DOHH2 (cell line): ENCODE data around the gene PDPR.

Source experiments
- H3F3A ChIP-seq: fragments of 200-600 bp; sonication (generic), shearing (Covaris generic); 2 replicates; pipeline ENCODE4 v1.6.0; 2016; ENCODE audit warnings: antibody characterized with exemption, mild to moderate bottlenecking; ENCODE audit not compliant: control insufficient read depth, insufficient read depth
- H3K27ac ChIP-seq: fragments of 200-600 bp; sonication (generic); 2 replicates; pipeline ENCODE4 v1.5.1; 2014; ENCODE audit warnings: low read depth, mild to moderate bottlenecking, low read length, moderate library complexity
- H3K27me3 ChIP-seq: fragments of 200-600 bp; sonication (generic); 2 replicates; pipeline ENCODE4 v1.6.1; 2014; ENCODE audit warnings: mild to moderate bottlenecking, low read length, mixed read lengths; ENCODE audit not compliant: control insufficient read depth
- H3K36me3 ChIP-seq: fragments of 200-600 bp; sonication (generic); 2 replicates; pipeline ENCODE4 v1.6.1; 2014; ENCODE audit warnings: mild to moderate bottlenecking, low read length, moderate library complexity, mixed read lengths; ENCODE audit not compliant: control insufficient read depth
- H3K4me1 ChIP-seq: fragments of 200-600 bp; sonication (generic); 2 replicates; pipeline ENCODE4 v1.6.1; 2014; ENCODE audit warnings: mild to moderate bottlenecking, low read length, mixed read lengths; ENCODE audit not compliant: control insufficient read depth
- H3K4me2 ChIP-seq: fragments of 200-600 bp; sonication (generic); 2 replicates; pipeline ENCODE4 v1.6.0; 2014; ENCODE audit warnings: mild to moderate bottlenecking, low read length, moderate library complexity
- H3K4me3 ChIP-seq: fragments of 200-600 bp; sonication (generic); 2 replicates; pipeline ENCODE4 v1.5.1; 2014; ENCODE audit warnings: mild to moderate bottlenecking, low read length, mixed read lengths
- H3K79me2 ChIP-seq: fragments of 200-600 bp; sonication (generic); 2 replicates; pipeline ENCODE4 v1.6.1; 2014; ENCODE audit warnings: mild to moderate bottlenecking, low read length, mixed read lengths; ENCODE audit not compliant: control insufficient read depth
- H3K9me2 ChIP-seq: fragments of 200-600 bp; sonication (generic); replicated peaks from 2 replicates; pipeline ENCODE4 v1.6.1; 2014; ENCODE audit warnings: mild to moderate bottlenecking, low read length, mixed read lengths; ENCODE audit not compliant: control insufficient read depth
- H3K9me3 ChIP-seq: fragments of 200-600 bp; sonication (generic); 2 replicates; pipeline ENCODE4 v1.6.1; 2014; ENCODE audit warnings: antibody characterized with exemption, low read length, mixed read lengths; ENCODE audit not compliant: control insufficient read depth, insufficient read depth
- H4K20me1 ChIP-seq: fragments of 200-600 bp; sonication (generic); 2 replicates; pipeline ENCODE4 v1.6.0; 2014; ENCODE audit warnings: low read depth, mild to moderate bottlenecking, antibody characterized with exemption, low read length, moderate library complexity; ENCODE audit not compliant: control insufficient read depth, insufficient read depth
- CTCF ChIP-seq: fragments of 200-600 bp; sonication (generic); IDR thresholded peaks from one replicate; pipeline ENCODE4 v1.5.1; 2014; ENCODE audit warnings: antibody characterized with exemption, mild to moderate bottlenecking, low read depth, low read length; ENCODE audit not compliant: poor library complexity, severe bottlenecking
- EZH2phosphoT487 ChIP-seq: fragments of 200-600 bp; sonication (generic); IDR thresholded peaks from 2 replicates; pipeline ENCODE4 v1.6.1; 2017; ENCODE audit warnings: borderline replicate concordance, mild to moderate bottlenecking, antibody characterized with exemption, low read length, moderate library complexity, mixed read lengths

PDPR gene

GRCh38 chr16:70157105-70157476 lies 43.0 kb downstream of the PDPR start:
- Histone ChIP-seq H3K9me2 (no peaks in the 10 kb centered on the region), H3K9me3 (no peaks in the 10 kb centered on the region), H3K27ac (no peak overlapping the region), H3K4me1 (no peaks in the 10 kb centered on the region), H3K79me2 (no peaks in the 10 kb centered on the region), H3K4me3 (no peak overlapping the region), H3K36me3 (peaks cover 88% of the 10 kb centered on the region), H3K27me3 (no peaks in the 10 kb centered on the region), H3F3A (no peaks in the 10 kb centered on the region), H4K20me1 (peaks cover 8% of the 10 kb centered on the region; the same call in 1 of the 2 replicates), H3K4me2 (no peak overlapping the region)
- TF ChIP-seq CTCF (no peak), EZH2phosphoT487 (no peak)

- H3K27me3 ChIP-seq: no peaks in the 10 kb centered on the region
- no peak overlapping the region for H3K4me3 ChIP-seq
- no peaks in the 10 kb centered on the region for H3K79me2 ChIP-seq
- H3F3A ChIP-seq: no peaks in the 10 kb centered on the region
- H3K9me2 ChIP-seq: no peaks in the 10 kb centered on the region
- TF ChIP-seq EZH2phosphoT487 (no peak), CTCF (no peak)
- no peaks in the 10 kb centered on the region for H3K9me3 ChIP-seq
- H4K20me1 ChIP-seq: peaks cover 8% of the 10 kb centered on the region; the same call in 1 of the 2 replicates
- H3K4me2 ChIP-seq: no peak overlapping the region
- no peaks in the 10 kb centered on the region for H3K4me1 ChIP-seq
- peaks cover 87% of the 10 kb centered on the region for H3K36me3 ChIP-seq
- H3K27ac ChIP-seq: no peak overlapping the region
Measured at GRCh38 chr16:70157477-70158260, 43.5 kb downstream of the PDPR start.

DNA sequence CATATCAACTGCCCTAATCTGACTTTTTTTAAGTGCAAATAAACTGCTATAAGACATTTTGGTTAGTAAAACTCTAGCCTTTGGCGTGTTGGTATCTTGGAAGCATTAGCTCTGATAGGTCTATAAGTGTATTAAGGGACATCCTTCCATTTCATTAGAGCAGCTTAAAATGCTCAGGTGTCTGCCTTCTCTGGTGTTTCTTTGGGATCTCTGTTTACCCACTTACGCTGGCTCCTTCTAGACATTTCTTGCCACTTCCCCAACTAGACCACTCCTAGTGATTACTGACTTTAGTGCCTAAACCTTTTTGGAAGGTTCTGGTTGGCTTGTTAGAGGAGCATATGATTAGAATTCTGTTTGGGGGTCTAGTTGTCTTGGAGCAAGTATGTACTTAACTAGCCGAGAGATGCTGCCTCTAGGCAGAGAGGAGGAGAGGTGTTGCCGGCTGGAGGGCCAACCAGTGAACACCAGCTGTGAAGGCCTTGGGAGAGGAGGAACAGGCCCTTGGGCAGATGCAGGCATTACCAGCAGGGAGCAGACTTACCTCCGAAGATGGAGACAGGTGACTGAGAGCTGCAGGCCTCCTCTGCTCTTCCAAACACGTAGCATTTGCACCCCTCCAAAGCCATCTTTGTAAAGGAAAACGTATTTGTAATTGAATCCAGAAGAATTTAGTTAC lies 44.3 kb downstream of the PDPR start:
- Histone ChIP-seq H3K9me2 (no peaks in the 10 kb centered on the region), H3K27me3 (no peaks in the 10 kb centered on the region), H3K27ac (no peak overlapping the region), H3K36me3 (peaks cover 80% of the 10 kb centered on the region), H3K4me3 (no peak overlapping the region), H3K4me1 (no peaks in the 10 kb centered on the region), H3K4me2 (no peak overlapping the region), H3K9me3 (no peaks in the 10 kb centered on the region), H4K20me1 (peaks cover 8% of the 10 kb centered on the region; the same call in 1 of the 2 replicates), H3F3A (no peaks in the 10 kb centered on the region), H3K79me2 (no peaks in the 10 kb centered on the region)
- no peak for TF ChIP-seq EZH2phosphoT487
- TF ChIP-seq CTCF: no peak
